SJCRH30 (cell line): ENCODE results near the gene MPPE1. TPM values are rescaled to one million over a fixed set of nuclear protein-coding genes. Genes with fewer than 3 reads are reported as not detected.
"Not testable (repeated sequence)": the region's sequence is repeated elsewhere in the genome, so short reads cannot be mapped to it uniquely, and the experiment has no call there.

Experiments used
- DNase-seq, 2 experiments: peaks; one replicate each; pipeline ENCODE4 v3.0.0-alpha.2; 2015 to 2020
- H3K27ac ChIP-seq: fragments of 250-450 bp; sonication (Bioruptor Pico); 2 replicates; pipeline ENCODE4 v1.5.1; 2020; ENCODE audit warnings: mild to moderate bottlenecking, moderate library complexity
- H3K27me3 ChIP-seq: fragments of 250-450 bp; sonication (Bioruptor Pico); 2 replicates; pipeline ENCODE4 v1.5.1; 2020; ENCODE audit warnings: mild to moderate bottlenecking, moderate library complexity
- H3K36me3 ChIP-seq: fragments of 250-450 bp; sonication (Bioruptor Pico); 2 replicates; pipeline ENCODE4 v1.5.1; 2020; ENCODE audit warnings: mild to moderate bottlenecking, moderate library complexity
- H3K4me1 ChIP-seq: fragments of 250-450 bp; sonication (Bioruptor Pico); 2 replicates; pipeline ENCODE4 v1.5.1; 2020; ENCODE audit warnings: mild to moderate bottlenecking, moderate library complexity
- H3K4me3 ChIP-seq: fragments of 250-450 bp; sonication (Bioruptor Pico); 2 replicates; pipeline ENCODE4 v1.5.1; 2020; ENCODE audit warnings: mild to moderate bottlenecking, moderate library complexity
- H3K9me3 ChIP-seq: fragments of 250-450 bp; sonication (Bioruptor Pico); replicated peaks from 2 replicates; pipeline ENCODE4 v1.5.1; 2020; ENCODE audit warnings: mild to moderate bottlenecking, moderate library complexity
- total RNA-seq: library from RNA; depleted of rRNA; stranded (reverse); fragments of >200 nt; shearing (Covaris generic); gene quantifications from 2 replicates; pipeline ENCODE4 v1.2.3, GENCODE V29; 2014

The MPPE1 gene
- total RNA-seq, 1 experiment from 2014 or later: 14.7 TPM

GRCh38 chr18:11944786-11945185 is 36.7 kb upstream of the MPPE1 start:
- Histone ChIP-seq H3K27ac (no peak overlapping the region), H3K4me1 (no peaks in the 10 kb centered on the region), H3K27me3 (no peaks in the 10 kb centered on the region), H3K4me3 (no peak overlapping the region), H3K36me3 (no peaks in the 10 kb centered on the region), H3K9me3 (no peaks in the 10 kb centered on the region)
- DNase-seq: no peak

GRCh38 chr18:11944252-11944651 is 36.1 kb upstream of the MPPE1 start:
- Histone ChIP-seq H3K36me3 (no peaks in the 10 kb centered on the region), H3K4me3 (no peak overlapping the region), H3K4me1 (no peaks in the 10 kb centered on the region), H3K27me3 (no peaks in the 10 kb centered on the region), H3K27ac (no peak overlapping the region), H3K9me3 (no peaks in the 10 kb centered on the region)
- DNase-seq: no peak

- H3K27ac ChIP-seq: no peak overlapping the region
- no peak overlapping the region for H3K4me3 ChIP-seq
- no peaks in the 10 kb centered on the region for H3K9me3 ChIP-seq
- no peak for DNase-seq
- H3K36me3 ChIP-seq: no peaks in the 10 kb centered on the region
- H3K4me1 ChIP-seq: no peaks in the 10 kb centered on the region
- H3K27me3 ChIP-seq: no peaks in the 10 kb centered on the region
Observed at GRCh38 chr18:11943551-11943950, 35.4 kb upstream of the MPPE1 start.

- no peak overlapping the region for H3K4me3 ChIP-seq
- no peak for DNase-seq
- H3K4me1 ChIP-seq: no peaks in the 10 kb centered on the region
- no peaks in the 10 kb centered on the region for H3K27me3 ChIP-seq
- H3K36me3 ChIP-seq: no peaks in the 10 kb centered on the region
- no peaks in the 10 kb centered on the region for H3K9me3 ChIP-seq
- H3K27ac ChIP-seq: no peak overlapping the region
Observed at GRCh38 chr18:11940956-11941355, 32.8 kb upstream of the MPPE1 start.

- H3K36me3 ChIP-seq: no peaks in the 10 kb centered on the region
- no peaks in the 10 kb centered on the region for H3K9me3 ChIP-seq
- H3K27ac ChIP-seq: no peak overlapping the region
- no peak overlapping the region for H3K4me3 ChIP-seq
- no peaks in the 10 kb centered on the region for H3K4me1 ChIP-seq
- DNase-seq: peak; percentile 29 to 75
- no peaks in the 10 kb centered on the region for H3K27me3 ChIP-seq
Observed at GRCh38 chr18:11937874-11938478, 29.9 kb upstream of the MPPE1 start.

- Histone ChIP-seq H3K36me3 (no peaks in the 10 kb centered on the region), H3K9me3 (no peaks in the 10 kb centered on the region), H3K4me1 (no peaks in the 10 kb centered on the region), H3K27me3 (no peaks in the 10 kb centered on the region), H3K4me3 (no peak overlapping the region), H3K27ac (no peak overlapping the region)
- no peak for DNase-seq
Observed at GRCh38 chr18:11932393-11932792, 24.3 kb upstream of the MPPE1 start.

- H3K4me3 ChIP-seq: no peak overlapping the region
- no peaks in the 10 kb centered on the region for H3K4me1 ChIP-seq
- no peaks in the 10 kb centered on the region for H3K36me3 ChIP-seq
- no peaks in the 10 kb centered on the region for H3K27me3 ChIP-seq
- DNase-seq: no peak
- no peak overlapping the region for H3K27ac ChIP-seq
- no peaks in the 10 kb centered on the region for H3K9me3 ChIP-seq
Observed at GRCh38 chr18:11927497-11927896, 19.4 kb upstream of the MPPE1 start.

GRCh38 chr18:11925800-11926481 is 17.8 kb upstream of the MPPE1 start:
- Histone ChIP-seq H3K4me3 (no peak overlapping the region), H3K9me3 (no peaks in the 10 kb centered on the region), H3K4me1 (no peaks in the 10 kb centered on the region), H3K27me3 (no peaks in the 10 kb centered on the region), H3K27ac (no peak overlapping the region), H3K36me3 (no peaks in the 10 kb centered on the region)
- DNase-seq: no peak

- Histone ChIP-seq H3K4me3 (no peak overlapping the region), H3K27me3 (no peaks in the 10 kb centered on the region), H3K27ac (no peak overlapping the region), H3K4me1 (no peaks in the 10 kb centered on the region), H3K9me3 (no peaks in the 10 kb centered on the region), H3K36me3 (no peaks in the 10 kb centered on the region)
- no peak for DNase-seq
Observed at GRCh38 chr18:11923450-11923849, 15.3 kb upstream of the MPPE1 start.

- not testable (repeated sequence) for DNase-seq, H3K4me3 ChIP-seq, H3K4me1 ChIP-seq, H3K27ac ChIP-seq, H3K27me3 ChIP-seq, H3K9me3 ChIP-seq, H3K36me3 ChIP-seq
Observed at GRCh38 chr18:11919522-11919921, 11.4 kb upstream of the MPPE1 start.

GRCh38 chr18:11916880-11917279 is 8.8 kb upstream of the MPPE1 start:
- H3K27me3 ChIP-seq, H3K36me3 ChIP-seq, H3K9me3 ChIP-seq, H3K4me3 ChIP-seq: not testable (repeated sequence)
- H3K27ac ChIP-seq: peak overlapping the region; percentile 74
- peaks cover 14% of the 10 kb centered on the region for H3K4me1 ChIP-seq
- DNase-seq: peak; percentile 69 to 80

GRCh38 chr18:11909591-11910026 is 1.5 kb upstream of the MPPE1 start:
- peak overlapping the region; percentile 93; the same call in 1 of the 2 replicates for H3K27ac ChIP-seq
- H3K27me3 ChIP-seq: no peaks in the 10 kb centered on the region
- H3K9me3 ChIP-seq: no peaks in the 10 kb centered on the region
- H3K4me3 ChIP-seq: peak overlapping the region; percentile 85
- peak in 1 of 2 experiments; percentile 14 for DNase-seq
- H3K36me3 ChIP-seq: no peaks in the 10 kb centered on the region
- peaks cover 14% of the 10 kb centered on the region for H3K4me1 ChIP-seq

GRCh38 chr18:11909061-11909455 is 941 bp upstream of the MPPE1 start:
- Histone ChIP-seq H3K4me1 (peaks cover 12% of the 10 kb centered on the region), H3K27ac (peak overlapping the region; percentile 93), H3K4me3 (peak overlapping the region; percentile 85), H3K36me3 (no peaks in the 10 kb centered on the region), H3K27me3 (no peaks in the 10 kb centered on the region), H3K9me3 (no peaks in the 10 kb centered on the region)
- DNase-seq: peak in 1 of 2 experiments; percentile 47

GRCh38 chr18:11906926-11907874 is 917 bp downstream of the MPPE1 start:
- H3K27ac ChIP-seq: no peak overlapping the region; the same call in 1 of the 2 replicates
- no peaks in the 10 kb centered on the region for H3K36me3 ChIP-seq
- H3K4me3 ChIP-seq: peak overlapping the region; percentile 85
- no peaks in the 10 kb centered on the region for H3K9me3 ChIP-seq
- DNase-seq: peak in 1 of 2 experiments; percentile 17
- H3K4me1 ChIP-seq: no peaks in the 10 kb centered on the region
- H3K27me3 ChIP-seq: no peaks in the 10 kb centered on the region

GRCh38 chr18:11906176-11906575 is 1.9 kb downstream of the MPPE1 start:
- Histone ChIP-seq H3K27ac (no peak overlapping the region), H3K4me3 (no peak overlapping the region), H3K4me1 (no peaks in the 10 kb centered on the region), H3K9me3 (no peaks in the 10 kb centered on the region), H3K36me3 (no peaks in the 10 kb centered on the region), H3K27me3 (no peaks in the 10 kb centered on the region)
- no peak for DNase-seq
